ENCODE measurements around the gene MGAT4B. TPM values are rescaled to one million over a fixed set of nuclear protein-coding genes. Genes with fewer than 3 reads are reported as not detected.

The MGAT4B gene
- total RNA-seq, 2 donors from 2014 or later, result 332 to 540 TPM

GRCh38 chr5:179779826-179780225 lies 26.8 kb downstream of the MGAT4B start:
- intact Hi-C loops (cut with DNase I), result no loop called here
- no peak overlapping the region for H3K4me3 ChIP-seq
- H3K4me1 ChIP-seq, result no peaks in the 10 kb centered on the region
- H3K36me3 ChIP-seq, result peaks cover 4% of the 10 kb centered on the region
- DNase-seq, result no peak
- no peak for TF ChIP-seq CTCF (IDR thresholded peaks at IDR 0.05)
- H3K9me3 ChIP-seq, result no peaks in the 10 kb centered on the region
- no peak overlapping the region for H3K9ac ChIP-seq (ENCODE audit: low read depth in 2 of 2, low read length in 2 of 2)
- H3K27ac ChIP-seq, result no peak overlapping the region
- no peaks in the 10 kb centered on the region for H3K27me3 ChIP-seq

GRCh38 chr5:179778591-179778990 lies 28.1 kb downstream of the MGAT4B start:
- Histone ChIP-seq H3K27ac (no peak overlapping the region), H3K4me1 (no peaks in the 10 kb centered on the region), H3K36me3 (peaks cover 11% of the 10 kb centered on the region), H3K27me3 (no peaks in the 10 kb centered on the region), H3K4me3 (no peak overlapping the region), H3K9ac (ENCODE audit: low read depth in 2 of 2, low read length in 2 of 2) (no peak overlapping the region), H3K9me3 (no peaks in the 10 kb centered on the region)
- intact Hi-C loops (cut with DNase I), result no loop called here
- no peak for DNase-seq
- no peak for TF ChIP-seq CTCF (IDR thresholded peaks at IDR 0.05)

GRCh38 chr5:179777909-179778308 lies 28.8 kb downstream of the MGAT4B start:
- intact Hi-C loops (cut with DNase I), result no loop called here
- DNase-seq, result no peak
- Histone ChIP-seq H3K9me3 (no peaks in the 10 kb centered on the region), H3K27me3 (no peaks in the 10 kb centered on the region), H3K4me3 (no peak overlapping the region), H3K27ac (no peak overlapping the region), H3K36me3 (peaks cover 11% of the 10 kb centered on the region), H3K9ac (ENCODE audit: low read depth in 2 of 2, low read length in 2 of 2) (no peak overlapping the region), H3K4me1 (no peaks in the 10 kb centered on the region)
- TF ChIP-seq CTCF (IDR thresholded peaks at IDR 0.05), result no peak

GRCh38 chr5:179777456-179777855 lies 29.2 kb downstream of the MGAT4B start:
- no peak overlapping the region for H3K4me3 ChIP-seq
- H3K27me3 ChIP-seq, result no peaks in the 10 kb centered on the region
- no peak overlapping the region for H3K9ac ChIP-seq (ENCODE audit: low read depth in 2 of 2, low read length in 2 of 2)
- no peaks in the 10 kb centered on the region for H3K4me1 ChIP-seq
- TF ChIP-seq CTCF (IDR thresholded peaks at IDR 0.05), result no peak
- DNase-seq, result no peak
- H3K36me3 ChIP-seq, result peaks cover 11% of the 10 kb centered on the region
- no peaks in the 10 kb centered on the region for H3K9me3 ChIP-seq
- intact Hi-C loops (cut with DNase I), result no loop called here
- no peak overlapping the region for H3K27ac ChIP-seq

- H3K27ac ChIP-seq, result no peak overlapping the region
- H3K27me3 ChIP-seq, result no peaks in the 10 kb centered on the region
- peaks cover 16% of the 10 kb centered on the region for H3K36me3 ChIP-seq
- no peak overlapping the region for H3K4me3 ChIP-seq
- TF ChIP-seq CTCF (IDR thresholded peaks at IDR 0.05), result no peak
- no peaks in the 10 kb centered on the region for H3K4me1 ChIP-seq
- no peak for DNase-seq
- no peaks in the 10 kb centered on the region for H3K9me3 ChIP-seq
- intact Hi-C loops (cut with DNase I), result no loop called here
- no peak overlapping the region for H3K9ac ChIP-seq (ENCODE audit: low read depth in 2 of 2, low read length in 2 of 2)
Observed at GRCh38 chr5:179776411-179776938, 30.2 kb downstream of the MGAT4B start.

All from colonic mucosa (tissue), 4 donors.